Measurements from ENCODE around the gene PDLIM1. TPM values are rescaled to one million over a fixed set of nuclear protein-coding genes. Genes with fewer than 3 reads are reported as not detected.
A peak's percentile ranks its signal among the peaks of the same experiment; 100 is the strongest.

PDLIM1 gene
- polyA plus RNA-seq, 6 donors from 2014 or later, result 348 to 523 (median 419) TPM

DNA sequence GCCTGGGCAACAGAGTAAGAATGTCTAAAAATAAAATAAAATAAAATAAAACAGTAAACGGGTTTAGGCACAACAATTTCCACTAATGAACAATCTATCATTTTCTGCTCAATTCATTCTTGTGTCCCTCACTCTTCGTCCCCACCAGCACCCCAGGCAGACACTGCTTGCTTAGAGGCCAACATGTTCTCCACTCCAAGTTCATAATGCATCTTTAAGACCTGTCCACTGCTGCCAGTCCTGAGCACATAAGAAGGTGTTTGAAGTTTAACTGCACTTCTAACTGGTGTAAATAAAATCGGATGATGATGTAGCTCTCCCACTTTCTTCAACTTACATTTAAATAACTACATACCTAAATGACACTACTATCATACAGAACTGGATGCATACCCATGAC is 13.2 kb downstream of the PDLIM1 start:
- no peak for ATAC-seq (ENCODE audit: low read depth in 2 of 2)

DNA sequence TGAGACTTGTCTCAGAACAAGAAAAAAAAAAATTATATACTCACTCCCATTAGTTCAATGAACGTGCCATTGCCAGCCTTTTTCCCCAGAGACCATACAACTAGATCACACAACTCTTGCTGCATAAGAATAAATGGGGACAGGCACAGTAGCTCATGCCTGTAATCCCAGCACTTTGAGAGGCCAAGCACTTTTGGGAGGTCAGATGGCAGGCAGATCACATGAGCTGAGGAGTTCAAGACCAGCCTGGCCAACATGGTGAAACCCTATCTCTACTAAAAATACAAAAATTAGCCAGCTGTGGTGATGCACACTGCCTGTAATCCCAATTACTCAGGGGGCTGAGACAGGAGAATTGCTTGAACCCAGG is 13.6 kb downstream of the PDLIM1 start:
- no peaks in the 10 kb centered on the region for H3K36me3 Mint-ChIP-seq
- peak overlapping the region in 2 of 8 donors; percentile 18 to 29 for H3K4me3 Mint-ChIP-seq
- DNase-seq (no peak), ATAC-seq (ENCODE audit: low read depth in 2 of 2) (no peak)
- H3K9me3 Mint-ChIP-seq, result no peaks in the 10 kb centered on the region
- peak overlapping the region in 3 of 6 donors; percentile 2 to 74 (median 64) for H3K27ac Mint-ChIP-seq
- H3K27me3 Mint-ChIP-seq, result no peaks in the 10 kb centered on the region
- H3K4me1 Mint-ChIP-seq, result peaks cover 61 to 80% (median 79%) of the 10 kb centered on the region in 3 donors

More for the DNA sequence above, 13.2 kb downstream of the PDLIM1 start:
- H3K9me3 Mint-ChIP-seq, result no peaks in the 10 kb centered on the region
- peak overlapping the region in 5 of 8 donors; percentile 3 to 72 (median 68) for H3K4me3 Mint-ChIP-seq
- H3K27ac Mint-ChIP-seq, result peak overlapping the region; percentile 15 to 97 (median 65)
- peaks cover 62 to 84% (median 80%) of the 10 kb centered on the region in 3 donors for H3K4me1 Mint-ChIP-seq
- no peaks in the 10 kb centered on the region for H3K27me3 Mint-ChIP-seq
- no peaks in the 10 kb centered on the region for H3K36me3 Mint-ChIP-seq
- DNase-seq, result no peak

GRCh38 chr10:95276367-95277200 is 14.2 kb downstream of the PDLIM1 start:
- Mint-ChIP-seq H3K4me1 (peaks cover 55 to 74% (median 73%) of the 10 kb centered on the region in 3 donors), H3K27me3 (no peaks in the 10 kb centered on the region), H3K4me3 (peak overlapping the region in 5 of 8 donors; percentile 12 to 47 (median 37)), H3K9me3 (no peaks in the 10 kb centered on the region), H3K27ac (peak overlapping the region in 4 of 6 donors; percentile 41 to 64 (median 48)), H3K36me3 (no peaks in the 10 kb centered on the region)
- no peak for DNase-seq
- peak; percentile 55 to 60 for ATAC-seq (ENCODE audit: low read depth in 2 of 2)

DNA sequence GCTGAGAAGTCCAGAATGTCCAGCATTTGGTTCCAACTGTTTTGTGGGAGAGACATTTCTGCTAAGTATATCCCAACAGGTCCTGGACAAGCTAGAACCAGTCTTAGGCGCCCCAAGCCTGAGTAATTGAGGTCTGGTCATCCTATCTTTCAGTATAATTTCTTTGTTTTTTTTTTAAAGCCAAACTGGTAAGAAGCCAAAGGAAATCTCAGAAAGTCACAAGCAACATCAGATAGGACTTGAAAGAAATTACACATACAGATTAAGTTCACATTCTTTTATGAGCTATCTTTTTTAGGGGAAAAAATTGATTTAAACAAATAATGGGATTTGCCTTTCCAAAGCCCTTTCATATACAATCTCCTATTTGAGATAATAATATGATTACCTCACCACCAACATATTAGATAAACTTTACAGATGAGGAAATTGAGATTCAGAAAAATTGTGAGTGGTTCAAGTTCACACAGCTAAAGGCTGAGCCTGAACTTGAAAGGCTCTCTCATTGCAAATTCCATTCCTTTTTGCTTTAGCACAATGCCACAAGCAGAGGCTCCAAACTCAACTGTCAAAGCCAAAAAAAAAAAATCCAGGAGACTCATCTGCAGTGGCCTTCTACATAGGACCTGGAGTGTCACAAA is 15.0 kb downstream of the PDLIM1 start:
- H3K27ac Mint-ChIP-seq, result peak overlapping the region in 2 of 6 donors; percentile 41 to 64
- no peaks in the 10 kb centered on the region for H3K27me3 Mint-ChIP-seq
- no peaks in the 10 kb centered on the region for H3K9me3 Mint-ChIP-seq
- ATAC-seq (ENCODE audit: low read depth in 2 of 2) (no peak), DNase-seq (no peak)
- peaks cover 50 to 67% (median 65%) of the 10 kb centered on the region in 3 donors for H3K4me1 Mint-ChIP-seq
- H3K36me3 Mint-ChIP-seq, result no peaks in the 10 kb centered on the region
- peak overlapping the region in 2 of 8 donors; percentile 12 to 37 for H3K4me3 Mint-ChIP-seq

DNA sequence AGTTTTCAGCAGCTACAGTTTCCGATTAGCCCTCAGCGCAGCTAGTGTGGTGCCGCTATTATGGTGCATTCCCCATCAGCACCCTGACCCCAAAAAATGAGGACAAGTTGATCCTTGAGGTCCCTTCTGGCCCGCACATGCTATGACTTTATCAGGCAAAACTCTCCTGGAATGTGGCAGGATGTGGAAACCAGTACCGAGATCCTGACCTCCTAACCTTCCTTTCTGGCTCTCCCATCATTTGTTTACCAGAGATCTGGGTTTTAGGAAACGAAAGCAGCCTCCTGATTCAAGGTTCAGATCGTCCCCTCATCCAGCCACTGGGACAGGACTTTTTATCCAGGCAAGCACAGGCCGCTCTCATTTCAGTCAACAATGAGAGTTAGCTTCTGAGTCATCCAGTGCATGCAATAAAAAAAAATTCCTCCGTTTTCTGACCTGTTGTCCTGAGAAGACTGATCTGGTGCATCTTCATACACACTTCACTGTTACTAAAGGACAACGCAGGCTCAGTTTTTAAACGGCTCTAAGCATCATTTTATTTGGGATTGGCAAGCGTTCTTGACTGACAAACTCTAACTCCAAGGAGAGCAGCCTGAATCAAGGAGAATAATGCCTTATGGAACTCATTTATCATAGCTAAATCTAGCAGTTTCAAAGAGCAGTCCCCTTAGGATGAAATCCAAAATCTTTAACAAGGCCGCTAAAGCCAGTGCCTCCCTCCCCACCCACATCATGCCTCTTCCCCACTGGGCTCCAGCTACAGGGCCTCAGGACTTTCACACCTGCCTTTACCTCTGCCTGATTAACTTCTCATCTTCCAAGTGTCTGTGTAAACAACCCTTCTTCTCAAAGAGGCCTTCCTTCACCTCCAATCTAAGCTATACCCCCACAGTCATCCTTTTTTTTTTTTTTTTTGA is 17.1 kb downstream of the PDLIM1 start:
- ATAC-seq (ENCODE audit: low read depth in 2 of 2) (no peak), DNase-seq (no peak)
- Mint-ChIP-seq H3K27ac (peak overlapping the region in 5 of 6 donors; percentile 26 to 90 (median 76)), H3K27me3 (no peaks in the 10 kb centered on the region), H3K4me3 (peak overlapping the region in 1 of 8 donors; percentile 29), H3K4me1 (peaks cover 40 to 56% (median 49%) of the 10 kb centered on the region in 3 donors), H3K36me3 (peaks cover 7% of the 10 kb centered on the region in 2 donors), H3K9me3 (no peaks in the 10 kb centered on the region)

DNA sequence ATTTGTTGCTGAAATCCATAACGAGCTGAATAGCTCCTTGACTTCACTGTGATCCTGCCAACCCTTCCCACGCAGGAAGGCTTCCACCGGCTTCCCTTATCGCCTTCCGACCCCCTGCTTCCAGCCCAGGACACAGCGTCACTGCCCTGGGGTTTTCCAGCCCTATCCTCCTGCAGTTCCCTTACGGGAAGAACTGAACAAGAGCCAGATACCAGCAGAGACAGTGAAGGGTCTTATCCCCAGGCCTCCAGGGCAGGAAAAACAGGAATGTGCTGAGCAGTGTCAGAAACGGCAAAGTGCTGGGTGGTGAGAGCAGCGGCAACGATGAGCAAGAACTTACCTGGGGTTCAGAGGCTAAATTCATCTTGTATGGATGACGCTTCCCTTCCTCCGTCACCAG is 22.4 kb downstream of the PDLIM1 start:
- peak overlapping the region in 3 of 8 donors; percentile 12 to 72 (median 56) for H3K4me3 Mint-ChIP-seq
- H3K4me1 Mint-ChIP-seq, result peaks cover 34 to 47% (median 40%) of the 10 kb centered on the region in 3 donors
- peaks cover 13 to 20% of the 10 kb centered on the region in 2 donors for H3K36me3 Mint-ChIP-seq
- H3K27ac Mint-ChIP-seq, result peak overlapping the region; percentile 84 to 99 (median 90)
- DNase-seq, result no peak
- H3K9me3 Mint-ChIP-seq, result no peaks in the 10 kb centered on the region
- H3K27me3 Mint-ChIP-seq, result no peaks in the 10 kb centered on the region
- ATAC-seq (ENCODE audit: low read depth in 2 of 2), result no peak

GRCh38 chr10:95267251-95267650 is 23.6 kb downstream of the PDLIM1 start:
- DNase-seq (no peak), ATAC-seq (ENCODE audit: low read depth in 2 of 2) (no peak)
- H3K9me3 Mint-ChIP-seq, result no peaks in the 10 kb centered on the region
- peak overlapping the region in 5 of 6 donors; percentile 97 to 99 (median 99) for H3K27ac Mint-ChIP-seq
- H3K4me1 Mint-ChIP-seq, result peaks cover 40 to 56% (median 47%) of the 10 kb centered on the region in 3 donors
- H3K27me3 Mint-ChIP-seq, result no peaks in the 10 kb centered on the region
- H3K4me3 Mint-ChIP-seq, result peak overlapping the region in 1 of 8 donors; percentile 33
- peaks cover 13 to 20% of the 10 kb centered on the region in 2 donors for H3K36me3 Mint-ChIP-seq

- ATAC-seq (ENCODE audit: low read depth in 2 of 2), result peak; percentile 96 to 97
- Mint-ChIP-seq H3K27me3 (no peaks in the 10 kb centered on the region), H3K27ac (peak overlapping the region; percentile 97 to 99 (median 98)), H3K9me3 (no peaks in the 10 kb centered on the region), H3K4me1 (peaks cover 40 to 57% (median 47%) of the 10 kb centered on the region in 3 donors), H3K4me3 (peak overlapping the region in 4 of 8 donors; percentile 4 to 60 (median 23)), H3K36me3 (peaks cover 13 to 20% of the 10 kb centered on the region in 2 donors)
- DNase-seq, result peak; percentile 78
Observed at GRCh38 chr10:95266674-95267095, 24.1 kb downstream of the PDLIM1 start.

- ATAC-seq (ENCODE audit: low read depth in 2 of 2), result no peak
- Mint-ChIP-seq H3K27ac (peak overlapping the region; percentile 81 to 99 (median 92)), H3K4me3 (no peak overlapping the region), H3K36me3 (peaks cover 13 to 20% of the 10 kb centered on the region in 2 donors), H3K4me1 (peaks cover 40 to 61% (median 47%) of the 10 kb centered on the region in 3 donors), H3K27me3 (no peaks in the 10 kb centered on the region), H3K9me3 (no peaks in the 10 kb centered on the region)
- DNase-seq, result no peak
Observed at GRCh38 chr10:95265572-95265971, 25.2 kb downstream of the PDLIM1 start.

DNA sequence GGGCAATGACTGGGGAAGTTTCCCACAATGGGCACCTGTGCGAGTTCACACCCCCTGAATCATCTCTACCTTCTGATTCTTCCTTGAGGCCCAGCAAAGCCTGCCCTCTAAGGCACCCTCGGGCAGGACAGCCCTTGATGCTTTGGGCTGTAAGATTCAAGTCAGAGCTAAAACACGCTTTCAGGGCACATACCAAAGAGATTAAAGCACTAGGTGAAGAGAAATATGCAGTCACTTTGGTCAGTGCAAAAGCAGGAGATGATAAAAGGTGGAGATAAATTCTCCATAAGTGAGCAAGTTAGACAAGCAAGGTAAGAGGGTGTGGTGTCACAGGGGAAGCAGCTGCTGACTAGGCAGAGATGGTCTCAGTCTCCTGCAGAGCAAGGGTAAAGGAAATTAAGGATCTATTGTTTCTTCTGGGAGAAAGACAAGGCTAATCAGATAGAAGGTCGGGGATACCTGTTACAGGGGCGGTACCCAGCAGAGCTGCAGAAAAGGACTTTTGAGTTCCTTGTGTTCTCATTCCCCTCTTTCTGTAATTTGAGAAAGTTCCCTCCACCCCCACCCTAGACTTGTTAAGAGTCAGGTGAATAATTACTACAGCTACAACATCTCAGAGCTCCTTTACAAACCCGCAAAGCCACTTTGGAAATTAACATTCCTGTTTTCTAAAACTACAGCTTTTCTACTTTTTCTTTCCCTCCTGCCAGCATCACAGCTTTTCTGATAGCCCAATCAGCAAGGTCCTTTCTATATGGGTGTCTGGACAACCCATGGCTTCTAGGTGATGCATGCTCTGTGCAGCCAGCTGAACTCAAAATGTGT is 26.4 kb downstream of the PDLIM1 start:
- no peak for DNase-seq
- no peaks in the 10 kb centered on the region for H3K27me3 Mint-ChIP-seq
- peak overlapping the region in 6 of 8 donors; percentile 1 to 47 (median 16) for H3K4me3 Mint-ChIP-seq
- no peaks in the 10 kb centered on the region for H3K9me3 Mint-ChIP-seq
- H3K27ac Mint-ChIP-seq, result peak overlapping the region; percentile 39 to 99 (median 84)
- H3K4me1 Mint-ChIP-seq, result peaks cover 40 to 61% (median 47%) of the 10 kb centered on the region in 3 donors
- ATAC-seq (ENCODE audit: low read depth in 2 of 2), result no peak
- H3K36me3 Mint-ChIP-seq, result peaks cover 13 to 20% of the 10 kb centered on the region in 2 donors

GRCh38 chr10:95263864-95264226 is 27.0 kb downstream of the PDLIM1 start:
- no peaks in the 10 kb centered on the region for H3K27me3 Mint-ChIP-seq
- H3K27ac Mint-ChIP-seq, result peak overlapping the region in 5 of 6 donors; percentile 59 to 99 (median 85)
- H3K9me3 Mint-ChIP-seq, result no peaks in the 10 kb centered on the region
- H3K4me1 Mint-ChIP-seq, result peaks cover 37 to 59% (median 44%) of the 10 kb centered on the region in 3 donors
- no peak for DNase-seq
- peaks cover 8 to 21% of the 10 kb centered on the region in 2 donors for H3K36me3 Mint-ChIP-seq
- ATAC-seq (ENCODE audit: low read depth in 2 of 2), result no peak
- H3K4me3 Mint-ChIP-seq, result peak overlapping the region in 2 of 8 donors; percentile 1 to 22

Measured in naive B cell (primary cell).